ENCODE measurements around the gene TEAD1.

TEAD1 gene

GRCh38 chr11:12846786-12847615, 172.8 kb downstream of the TEAD1 start:
- POLR2A ChIA-PET (ENCODE audit: low non-redundant PET) = no interaction called here
- H3K27ac ChIP-seq = no peak overlapping the region

DNA sequence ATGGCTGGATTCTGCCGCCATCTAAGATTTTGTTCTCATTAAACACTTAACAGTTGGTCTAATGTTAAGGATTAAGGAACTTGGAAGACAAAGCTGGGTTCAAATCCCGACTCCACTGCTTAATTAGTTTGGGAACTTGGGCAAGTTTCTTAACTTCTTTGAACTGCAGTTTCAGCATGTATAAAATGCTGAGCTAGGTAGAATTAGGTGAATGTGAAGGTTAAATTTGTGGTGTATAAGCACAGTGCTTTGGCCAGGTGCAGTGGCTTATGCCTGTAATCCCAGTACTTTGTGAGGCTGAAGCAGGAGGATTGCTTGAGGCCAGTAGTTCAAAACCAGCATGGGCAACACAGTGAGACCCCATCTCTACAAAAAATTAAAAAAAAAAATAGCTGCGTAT, 174.2 kb downstream of the TEAD1 start:
- DNase-seq (ENCODE audit: low spot score) = no peak
- TF ChIP-seq CTCF (conservative IDR thresholded peaks at IDR 0.05; ENCODE audit: low read depth) = no peak
- CTCF ChIA-PET = no interaction called here
- POLR2A ChIA-PET (ENCODE audit: low non-redundant PET) = no interaction called here
- H3K27ac ChIP-seq = no peak overlapping the region

More at GRCh38 chr11:12846786-12847615, 172.8 kb downstream of the TEAD1 start:
- TF ChIP-seq CTCF (conservative IDR thresholded peaks at IDR 0.05; ENCODE audit: low read depth) = no peak
- CTCF ChIA-PET = interaction anchor here (0.7 kb wide), 1 partner anchor 33 kb away, joined by 3 read pairs; no protein-coding TSS in a partner anchor
- DNase-seq (ENCODE audit: low spot score) = no peak

DNA sequence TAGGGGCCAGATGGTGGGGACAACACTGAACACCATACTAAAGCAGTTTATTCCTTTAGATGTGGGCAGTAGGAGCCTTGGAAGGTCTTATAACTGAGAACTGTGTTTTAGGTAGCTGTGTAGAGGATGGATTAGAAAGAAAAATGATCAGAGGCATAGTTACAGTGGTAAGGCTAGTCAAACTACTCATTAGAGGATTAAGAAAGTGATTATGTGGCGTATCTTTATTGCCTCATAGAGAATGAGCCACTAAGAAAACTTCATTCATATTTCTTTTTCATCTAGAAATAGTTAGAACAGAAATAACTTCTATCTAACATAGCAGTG, 179.1 kb downstream of the TEAD1 start:
- CTCF ChIA-PET = interaction anchor here (0.9 kb wide), 1 partner anchor 17 kb away, joined by 3 read pairs; no protein-coding TSS in a partner anchor
- POLR2A ChIA-PET (ENCODE audit: low non-redundant PET) = no interaction called here
- TF ChIP-seq CTCF (conservative IDR thresholded peaks at IDR 0.05; ENCODE audit: low read depth) = no peak
- no peak for DNase-seq (ENCODE audit: low spot score)
- no peak overlapping the region for H3K27ac ChIP-seq

- ChIA-PET CTCF (interaction anchor here (0.9 kb wide), 1 partner anchor 17 kb away, joined by 3 read pairs; no protein-coding TSS in a partner anchor), POLR2A (ENCODE audit: low non-redundant PET) (no interaction called here)
- no peak for DNase-seq (ENCODE audit: low spot score)
Measured at GRCh38 chr11:12853652-12854296, 179.6 kb downstream of the TEAD1 start.

GRCh38 chr11:12854297-12854661, 180.1 kb downstream of the TEAD1 start:
- TF ChIP-seq CTCF (conservative IDR thresholded peaks at IDR 0.05; ENCODE audit: low read depth) = no peak
- no peak overlapping the region for H3K27ac ChIP-seq
- DNase-seq (ENCODE audit: low spot score) = no peak
- CTCF ChIA-PET = no interaction called here
- POLR2A ChIA-PET (ENCODE audit: low non-redundant PET) = no interaction called here

More at GRCh38 chr11:12853652-12854296, 179.6 kb downstream of the TEAD1 start:
- TF ChIP-seq CTCF (conservative IDR thresholded peaks at IDR 0.05; ENCODE audit: low read depth) = no peak
- no peak overlapping the region for H3K27ac ChIP-seq

GRCh38 chr11:12854829-12855228, 180.6 kb downstream of the TEAD1 start:
- no peak for DNase-seq (ENCODE audit: low spot score)
- POLR2A ChIA-PET (ENCODE audit: low non-redundant PET) = no interaction called here
- CTCF ChIA-PET = no interaction called here
- no peak for TF ChIP-seq CTCF (conservative IDR thresholded peaks at IDR 0.05; ENCODE audit: low read depth)
- H3K27ac ChIP-seq = no peak overlapping the region

Measured in RWPE1 (cell line).